Pancreas (tissue), 10 donors: ENCODE results near the gene EMC1. TPM values are rescaled to one million over a fixed set of nuclear protein-coding genes. Genes with fewer than 3 reads are reported as not detected.

Experiments
- ATAC-seq, 4 donors: fragments of 200-7000 bp; cut with Tn5 transposase; one replicate each; pipeline versions ENCODE4 v1.8.0 to v1.9.1; 2020; ENCODE audit warnings: mild to moderate bottlenecking in 4 of 4, moderate library complexity in 4 of 4
- DNase-seq, 6 donors: peaks; one replicate each; pipeline ENCODE4 v3.0.0-alpha.2; 2020
- FAIRE-seq: peaks from 2 replicates; lab custom pipeline; 2012; peaks lifted over from hg19 to GRCh38; lab: Jason Lieb, UNC
- H3K27ac ChIP-seq, 4 donors: fragments of 200-600 bp; sonication (generic); 1 replicate in 3 of 4; 2 replicates in 1 of 4; pipeline versions ENCODE4 v1.5.0 to v1.8.0; 2020
- H3K27me3 ChIP-seq, 4 donors: fragments of 200-600 bp; one replicate each; pipeline ENCODE4 v1.8.0; 2021
- H3K36me3 ChIP-seq, 3 donors: fragments of 200-600 bp; sonication (generic) in 1 of 3; one replicate each; pipeline versions ENCODE4 v1.5.0 to v1.8.0; 2020 to 2021
- H3K4me1 ChIP-seq, 3 donors: fragments of 200-600 bp; one replicate each; pipeline ENCODE4 v1.8.0; 2021
- H3K4me3 ChIP-seq, 4 donors: fragments of 200-600 bp; sonication (generic) in 2 of 4; one replicate each; pipeline versions ENCODE4 v1.5.0 to v1.8.0; 2020 to 2021
- H3K9me3 ChIP-seq, 4 donors: fragments of 200-600 bp; one replicate each; pipeline ENCODE4 v1.8.0; 2021
- WGBS, 2 donors: extraction: QIAGEN DNeasy Blood & Tissue Kit; methylation state at CpG; one replicate each; pipeline ENCODE4 v1.1.7; 2013; 5-methylcytosine and 5-hydroxymethylcytosine counted together
- intact Hi-C, 3 donors: fragments of 100-400 bp; cut with DNase I; formaldehyde crosslinking; loops; one replicate each; pipeline versions ENCODE4 v1.11.1 to v1.14.2; 2022
- polyA plus RNA-seq, 2 donors: library from polyadenylated mRNA; stranded (reverse); fragments of 200-250 nt; gene quantifications; one replicate each; pipeline ENCODE4 v1.2.3, GENCODE V29; 2013
- total RNA-seq, 6 donors: library from RNA; stranded (reverse); fragmentation: NEBNext Ultra II Directional in 4 of 6; extraction: Animal tissue kit (Norgen Biotek cat#: 25700) in 4 of 6; gene quantifications; one replicate each; pipeline versions ENCODE4 v1.2.1 to v1.2.4, GENCODE V29; 2021 to 2023
- TF ChIP-seq, protein P1 (sequence below), 4 donors: fragments of 200-600 bp; sonication (generic) in 3 of 4; IDR thresholded peaks; one replicate each; pipeline versions ENCODE4 v1.5.0 to v1.8.0; 2021; ENCODE audit warnings: antibody characterized with exemption in 4 of 4
- donor health status: healthy with polysubstance abuse.
- donor health status: DM: no; HTN: no; CAD: no; lungs with moderate emphysema.
- donor health status: DM: no; HTN: no; CAD: no.
- donor health status: control.
- donor health status: control.
- donor health status: Bipolar disorder and iron deficiency.
- donor health status: DM: yes; HTN: yes; CAD: no.
- donor health status: DM: no; HTN: no; CAD: no.
- donor health status: DM: no; HTN: no; CAD: no.
- donor health status: DM: yes; HTN: yes; CAD: no.

The EMC1 gene
- total and polyA plus RNA-seq, 8 donors = 9.2 to 21.0 (median 14.8) TPM

DNA sequence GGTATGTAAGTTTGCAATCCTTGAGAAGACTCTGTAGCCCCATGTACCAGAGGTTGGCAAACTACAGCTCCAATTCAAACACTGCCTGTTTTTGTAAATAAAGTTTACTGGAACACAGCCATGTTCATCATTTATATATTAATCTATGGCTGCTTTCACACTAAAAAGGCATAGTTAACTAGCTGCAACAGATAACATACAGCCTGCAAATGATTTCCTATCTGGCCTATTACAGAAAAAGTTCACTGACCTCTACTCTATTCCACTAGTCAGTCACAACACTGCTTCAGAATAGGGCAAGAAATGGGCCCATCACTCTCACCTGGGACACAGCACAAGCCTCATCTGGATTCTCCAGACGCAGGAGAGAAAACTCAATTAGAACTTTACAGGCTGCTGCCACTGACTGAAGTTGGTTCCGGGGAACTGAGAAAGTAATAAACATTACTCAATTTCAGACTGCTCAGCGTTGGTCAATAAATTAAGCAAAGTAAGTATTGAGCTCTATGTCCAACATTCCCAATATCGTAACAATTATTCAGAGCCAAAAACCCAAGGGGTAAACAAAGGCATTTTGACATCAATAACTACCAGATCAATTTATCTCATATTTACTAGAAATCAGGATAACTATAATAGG, 51.9 kb downstream of the EMC1 start:
- intact Hi-C loops = no loop called here
- Histone ChIP-seq H3K27ac (no peak overlapping the region), H3K27me3 (no peaks in the 10 kb centered on the region), H3K36me3 (peaks cover 8 to 50% (median 17%) of the 10 kb centered on the region in 3 donors), H3K4me1 (peaks cover 7 to 16% (median 15%) of the 10 kb centered on the region in 3 donors), H3K9me3 (no peaks in the 10 kb centered on the region), H3K4me3 (no peak overlapping the region)
- FAIRE-seq = no peak
- no peak for DNase-seq
- no peak for ATAC-seq
- 62 to 75% methylated on average over 4 of the region's 4 CpGs for WGBS, 2 donors
- TF ChIP-seq, protein P1, sequence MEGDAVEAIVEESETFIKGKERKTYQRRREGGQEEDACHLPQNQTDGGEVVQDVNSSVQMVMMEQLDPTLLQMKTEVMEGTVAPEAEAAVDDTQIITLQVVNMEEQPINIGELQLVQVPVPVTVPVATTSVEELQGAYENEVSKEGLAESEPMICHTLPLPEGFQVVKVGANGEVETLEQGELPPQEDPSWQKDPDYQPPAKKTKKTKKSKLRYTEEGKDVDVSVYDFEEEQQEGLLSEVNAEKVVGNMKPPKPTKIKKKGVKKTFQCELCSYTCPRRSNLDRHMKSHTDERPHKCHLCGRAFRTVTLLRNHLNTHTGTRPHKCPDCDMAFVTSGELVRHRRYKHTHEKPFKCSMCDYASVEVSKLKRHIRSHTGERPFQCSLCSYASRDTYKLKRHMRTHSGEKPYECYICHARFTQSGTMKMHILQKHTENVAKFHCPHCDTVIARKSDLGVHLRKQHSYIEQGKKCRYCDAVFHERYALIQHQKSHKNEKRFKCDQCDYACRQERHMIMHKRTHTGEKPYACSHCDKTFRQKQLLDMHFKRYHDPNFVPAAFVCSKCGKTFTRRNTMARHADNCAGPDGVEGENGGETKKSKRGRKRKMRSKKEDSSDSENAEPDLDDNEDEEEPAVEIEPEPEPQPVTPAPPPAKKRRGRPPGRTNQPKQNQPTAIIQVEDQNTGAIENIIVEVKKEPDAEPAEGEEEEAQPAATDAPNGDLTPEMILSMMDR (IDR thresholded peaks at IDR 0.05) = no peak

DNA sequence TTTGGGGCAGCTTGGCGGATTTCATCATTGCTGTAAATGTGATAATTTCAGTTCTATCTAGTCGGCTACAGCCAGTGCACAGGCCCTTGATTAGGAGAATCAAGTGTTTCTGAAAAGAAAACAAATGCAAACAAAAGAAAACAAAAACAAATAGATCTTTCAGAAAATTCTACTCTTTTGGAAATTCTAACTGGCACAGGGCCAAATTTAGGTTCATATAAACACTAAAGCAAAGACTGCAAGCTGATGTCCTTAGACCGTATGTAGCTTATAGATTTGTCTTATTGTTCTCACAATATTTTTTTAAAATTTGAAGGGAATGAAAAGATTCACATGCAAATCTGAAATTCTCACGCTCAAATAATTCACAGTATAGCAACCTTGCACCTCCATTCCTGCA, 52.5 kb downstream of the EMC1 start:
- ATAC-seq (no peak), FAIRE-seq (no peak), DNase-seq (no peak)
- H3K27me3 ChIP-seq = no peaks in the 10 kb centered on the region
- 89 to 90% methylated on average over 4 of the region's 4 CpGs for WGBS, 2 donors
- intact Hi-C loops = no loop called here
- no peaks in the 10 kb centered on the region for H3K9me3 ChIP-seq
- TF ChIP-seq, protein P1 (IDR thresholded peaks at IDR 0.05) = no peak
- peaks cover 9 to 53% (median 17%) of the 10 kb centered on the region in 3 donors for H3K36me3 ChIP-seq
- H3K4me3 ChIP-seq = no peak overlapping the region
- H3K27ac ChIP-seq = no peak overlapping the region
- peaks cover 7 to 16% (median 15%) of the 10 kb centered on the region in 3 donors for H3K4me1 ChIP-seq

DNA sequence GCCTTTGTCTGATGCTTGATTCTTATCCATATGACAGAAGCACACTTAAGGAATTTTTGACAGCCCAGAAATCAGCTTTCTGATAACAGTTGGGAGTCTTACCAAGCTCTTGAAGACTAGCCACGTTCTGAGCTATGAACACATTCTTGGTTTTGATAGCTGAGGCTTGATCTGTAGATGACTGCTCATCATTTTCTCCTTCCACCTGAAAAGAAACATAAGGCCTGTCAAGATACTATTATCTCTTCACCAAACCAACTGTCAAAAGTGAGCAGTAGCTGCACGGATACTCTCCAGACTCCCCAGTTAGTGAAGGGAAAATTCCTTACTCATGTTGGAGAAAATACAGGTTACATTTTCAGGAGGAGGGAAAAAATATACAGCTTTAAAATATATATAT, 53.5 kb downstream of the EMC1 start:
- Histone ChIP-seq H3K4me1 (peaks cover 7 to 10% (median 9%) of the 10 kb centered on the region in 3 donors), H3K36me3 (peaks cover 16 to 62% (median 23%) of the 10 kb centered on the region in 3 donors), H3K27me3 (no peaks in the 10 kb centered on the region), H3K4me3 (no peak overlapping the region), H3K9me3 (no peaks in the 10 kb centered on the region), H3K27ac (no peak overlapping the region)
- intact Hi-C loops = no loop called here
- DNase-seq (no peak), ATAC-seq (no peak), FAIRE-seq (no peak)
- 76% methylated on average over 2 of the region's 2 CpGs for WGBS, 2 donors
- TF ChIP-seq, protein P1 (IDR thresholded peaks at IDR 0.05) = no peak

DNA sequence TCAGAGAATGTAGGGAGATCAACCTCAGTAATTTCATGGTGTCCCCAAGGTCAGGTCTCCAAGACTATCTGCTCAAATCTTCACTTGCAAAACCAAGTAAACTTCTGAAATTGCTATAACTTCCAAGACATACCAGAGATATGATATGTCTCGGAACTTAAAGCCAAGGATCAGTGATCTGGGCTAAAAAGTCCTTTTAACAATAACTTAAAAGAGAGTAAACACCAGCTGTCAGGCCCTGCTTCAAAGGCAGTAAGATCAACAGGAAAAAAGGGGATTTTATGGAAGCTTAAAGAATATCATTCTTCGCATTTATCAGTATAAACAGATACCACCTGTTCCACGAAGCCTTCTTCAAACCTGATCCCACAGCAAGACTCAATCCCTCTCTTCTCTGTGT, 55.0 kb downstream of the EMC1 start:
- FAIRE-seq (no peak), ATAC-seq (no peak), DNase-seq (no peak)
- no peaks in the 10 kb centered on the region for H3K9me3 ChIP-seq
- WGBS, 2 donors = 59 to 93% methylated on average over 3 of the region's 3 CpGs
- H3K36me3 ChIP-seq = peaks cover 24 to 78% (median 32%) of the 10 kb centered on the region in 3 donors
- no peak overlapping the region for H3K27ac ChIP-seq
- no peaks in the 10 kb centered on the region for H3K4me1 ChIP-seq
- no peaks in the 10 kb centered on the region for H3K27me3 ChIP-seq
- intact Hi-C loops = no loop called here
- H3K4me3 ChIP-seq = no peak overlapping the region
- TF ChIP-seq, protein P1 (IDR thresholded peaks at IDR 0.05) = no peak

DNA sequence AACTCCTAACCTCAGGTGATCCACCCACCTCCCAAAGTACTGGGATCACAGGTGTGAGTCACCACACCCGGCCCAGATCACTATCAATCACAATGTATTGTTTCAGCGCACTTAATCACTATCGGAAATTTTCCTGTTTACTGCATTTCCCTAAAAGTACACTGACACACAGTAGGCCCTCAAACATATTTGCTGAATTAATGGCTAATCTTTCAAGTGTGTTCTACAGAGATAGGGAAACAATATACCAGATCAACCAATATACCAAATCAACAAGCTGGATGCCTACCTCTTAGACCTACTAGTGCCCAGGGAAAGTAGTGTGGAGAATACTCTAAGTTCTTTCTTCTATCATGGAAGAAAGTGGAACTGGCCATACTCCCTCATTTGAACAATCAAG, 58.3 kb downstream of the EMC1 start:
- intact Hi-C loops = no loop called here
- DNase-seq (no peak), ATAC-seq (no peak), FAIRE-seq (no peak)
- H3K27ac ChIP-seq = no peak overlapping the region
- H3K4me3 ChIP-seq = no peak overlapping the region
- H3K4me1 ChIP-seq = no peaks in the 10 kb centered on the region
- no peaks in the 10 kb centered on the region for H3K9me3 ChIP-seq
- TF ChIP-seq, protein P1 (IDR thresholded peaks at IDR 0.05) = no peak
- H3K36me3 ChIP-seq = peaks cover 20 to 58% (median 29%) of the 10 kb centered on the region in 3 donors
- WGBS, 2 donors = 87 to 89% methylated on average over 3 of the region's 3 CpGs
- no peaks in the 10 kb centered on the region for H3K27me3 ChIP-seq
